HG02571 (cell line): ENCODE data around the gene MBD3L5.
A peak's percentile ranks its signal among the peaks of the same experiment; 100 is the strongest.
"Not testable (repeated sequence)": the region's sequence is repeated elsewhere in the genome, so short reads cannot be mapped to it uniquely, and the experiment has no call there.

Experiments
- ATAC-seq: cut with Tn5 transposase; IDR thresholded peaks from one replicate; pipeline ENCODE4 v1.9.1; 2021; ENCODE audit warnings: mild to moderate bottlenecking, moderate library complexity; ENCODE audit not compliant: unreplicated experiment

MBD3L5 gene

DNA sequence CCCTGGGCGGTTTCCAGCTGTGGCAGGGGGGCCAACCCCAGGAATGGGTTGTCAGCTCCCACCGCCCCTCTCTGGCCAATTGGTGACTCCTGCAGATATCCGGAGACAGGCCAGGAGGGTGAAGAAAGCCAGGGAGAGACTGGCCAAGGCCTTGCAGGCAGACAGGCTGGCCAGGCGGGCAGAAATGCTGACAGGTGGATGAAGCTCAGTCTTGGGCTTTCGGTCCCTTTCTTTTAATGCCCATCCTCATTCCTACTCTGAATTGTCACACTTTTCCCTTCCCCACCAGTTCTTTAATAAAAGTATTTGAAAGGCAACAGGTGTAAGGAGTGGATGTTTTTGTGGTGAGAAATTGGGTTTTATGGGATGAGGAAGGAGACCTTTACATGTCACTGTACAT, 21.0 kb downstream of the MBD3L5 start:
- not testable (repeated sequence) for ATAC-seq

DNA sequence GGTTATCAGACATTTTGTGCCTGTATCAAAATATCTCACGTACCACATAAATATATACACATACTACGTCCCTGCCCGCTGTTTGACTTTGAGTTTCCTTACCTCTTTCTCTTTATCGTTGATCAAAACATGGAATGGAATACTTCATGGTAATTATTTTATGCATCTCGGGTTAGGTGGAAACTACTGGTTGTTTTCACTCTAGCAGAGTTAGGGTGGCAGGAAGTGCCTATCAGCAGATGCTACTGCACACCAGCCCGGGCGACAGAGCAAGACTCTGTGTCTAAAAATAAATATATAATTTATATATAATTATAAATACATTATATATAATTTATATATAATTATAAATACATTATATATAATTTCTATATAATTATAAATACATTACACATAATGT, 22.5 kb downstream of the MBD3L5 start:
- ATAC-seq = not testable (repeated sequence)

DNA sequence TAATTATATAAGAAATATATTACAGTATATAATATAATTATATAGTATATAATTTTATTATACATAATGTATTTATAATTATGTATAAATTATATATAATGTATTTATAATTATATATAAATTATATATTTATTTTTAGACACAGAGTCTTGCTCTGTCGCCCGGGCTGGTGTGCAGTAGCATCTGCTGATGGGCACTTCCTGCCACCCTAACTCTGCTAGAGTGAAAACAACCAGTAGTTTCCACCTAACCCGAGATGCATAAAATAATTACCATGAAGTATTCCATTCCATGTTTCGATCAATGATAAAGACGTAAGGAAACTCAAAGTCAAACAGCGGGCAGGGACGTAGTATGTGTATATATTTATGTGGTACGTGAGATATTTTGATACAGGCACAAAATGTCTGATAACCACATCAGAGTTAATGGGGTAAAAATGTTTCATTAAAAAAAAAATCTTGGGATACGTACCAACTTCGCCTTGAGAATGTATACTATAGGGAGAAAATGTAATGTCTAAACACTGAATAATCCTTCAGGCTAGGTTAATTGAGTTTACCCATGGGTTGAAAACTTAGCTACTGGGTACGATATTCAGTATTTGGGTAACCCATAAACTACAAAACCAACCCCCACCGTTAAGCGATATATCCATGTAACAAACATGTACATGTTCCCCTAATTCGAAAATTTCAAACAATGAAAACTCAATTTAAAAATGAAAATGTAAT, 24.4 kb downstream of the MBD3L5 start:
- not testable (repeated sequence) for ATAC-seq

DNA sequence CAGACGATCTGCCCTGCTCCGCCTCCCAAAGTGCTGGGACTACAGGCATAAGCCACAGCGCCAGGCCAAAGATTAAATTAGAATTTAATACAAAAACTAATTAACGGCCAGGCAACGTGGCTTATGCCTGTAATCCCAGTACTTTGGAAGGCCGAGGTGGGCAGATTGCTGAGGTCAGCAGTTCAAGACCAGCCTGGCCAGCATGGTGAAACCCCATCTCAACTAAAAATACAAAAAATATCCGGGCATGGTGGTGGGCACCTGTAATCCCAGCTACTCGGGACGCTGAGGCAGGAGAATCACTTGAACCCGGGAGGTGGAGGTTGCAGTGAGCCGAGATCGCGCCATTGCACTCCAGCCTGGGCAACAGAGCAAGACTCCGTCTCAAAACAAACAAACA, 25.3 kb downstream of the MBD3L5 start:
- not testable (repeated sequence) for ATAC-seq

DNA sequence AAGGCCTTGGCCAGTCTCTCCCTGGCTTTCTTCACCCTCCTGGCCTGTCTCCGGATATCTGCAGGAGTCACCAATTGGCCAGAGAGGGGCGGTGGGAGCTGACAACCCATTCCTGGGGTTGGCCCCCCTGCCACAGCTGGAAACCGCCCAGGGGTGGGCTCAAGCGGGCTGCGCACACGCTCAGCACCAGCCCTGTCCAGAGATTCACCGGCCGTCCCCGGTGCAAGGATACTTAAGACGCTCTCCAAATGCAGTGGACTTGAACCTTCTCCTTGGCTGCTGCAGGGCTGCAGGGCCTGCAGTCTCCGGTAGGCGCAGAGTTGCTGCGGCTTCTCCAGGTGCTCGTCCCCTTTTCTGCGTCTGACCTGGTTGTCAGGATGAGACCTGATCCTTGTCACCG, 26.0 kb downstream of the MBD3L5 start:
- not testable (repeated sequence) for ATAC-seq

DNA sequence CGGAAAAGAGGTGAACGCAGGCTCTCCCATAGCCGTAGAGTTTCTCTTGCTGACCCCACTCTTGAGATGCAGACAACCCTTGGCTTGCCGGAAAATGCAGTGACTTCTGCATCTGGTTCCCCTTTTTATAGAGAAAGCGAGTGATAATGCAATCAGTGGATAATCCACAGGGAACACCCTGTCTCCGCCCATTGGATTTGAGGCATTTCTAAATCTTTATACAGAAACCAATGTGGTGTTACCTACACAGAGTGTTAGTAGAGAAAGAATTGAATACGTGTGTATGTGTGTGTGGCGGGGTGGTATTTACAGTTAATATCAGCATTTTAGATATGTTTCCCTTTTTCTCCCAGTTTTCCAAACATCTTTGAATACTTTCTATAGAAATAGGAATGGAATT, 28.2 kb downstream of the MBD3L5 start, which contains the start of gene MBD3L3:
Gene MBD3L3, minus strand, starts transcription at position 101 of the 400 bp plus-strand sequence. Its CDS starts 71 bp downstream, at position 30.
- not testable (repeated sequence) for ATAC-seq

DNA sequence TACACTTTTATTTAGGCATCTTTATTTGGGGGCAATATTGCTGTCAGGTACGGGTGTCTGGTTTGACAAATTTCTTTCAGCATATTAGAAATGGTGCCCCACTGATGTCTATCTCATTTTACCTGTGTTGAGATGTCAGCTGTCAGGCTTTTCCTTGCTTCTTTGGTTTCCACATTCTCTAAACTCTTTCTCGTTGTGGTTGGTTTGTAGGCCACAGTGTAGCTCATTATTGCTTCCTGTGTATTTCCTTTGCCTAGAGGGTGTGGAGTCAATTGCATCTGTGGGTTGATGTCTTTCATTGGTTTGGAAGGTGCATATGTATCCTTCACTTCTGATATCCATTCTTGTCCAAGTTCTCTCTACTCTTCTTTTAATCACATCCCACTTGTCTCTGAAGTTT, 29.6 kb downstream of the MBD3L5 start:
- not testable (repeated sequence) for ATAC-seq

DNA sequence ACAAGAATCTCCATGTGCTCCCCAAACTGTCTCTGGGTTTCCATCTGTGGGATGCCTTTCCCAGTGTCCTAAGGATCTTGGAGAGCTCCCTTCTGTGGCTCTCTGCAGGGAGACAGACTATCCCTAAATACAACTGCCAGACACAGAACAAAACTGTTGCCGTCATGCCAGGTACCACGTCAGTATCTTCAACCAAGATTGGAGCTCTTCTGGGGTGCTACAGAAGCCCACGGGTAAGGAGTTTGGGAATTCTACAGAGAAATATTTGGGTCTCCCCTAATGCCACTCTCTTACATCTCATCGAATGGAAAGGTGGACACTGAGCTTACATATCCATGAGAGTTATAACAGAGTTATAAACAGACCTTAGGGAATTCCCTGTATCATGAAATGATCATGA, 33.0 kb downstream of the MBD3L5 start:
- no peak for ATAC-seq

DNA sequence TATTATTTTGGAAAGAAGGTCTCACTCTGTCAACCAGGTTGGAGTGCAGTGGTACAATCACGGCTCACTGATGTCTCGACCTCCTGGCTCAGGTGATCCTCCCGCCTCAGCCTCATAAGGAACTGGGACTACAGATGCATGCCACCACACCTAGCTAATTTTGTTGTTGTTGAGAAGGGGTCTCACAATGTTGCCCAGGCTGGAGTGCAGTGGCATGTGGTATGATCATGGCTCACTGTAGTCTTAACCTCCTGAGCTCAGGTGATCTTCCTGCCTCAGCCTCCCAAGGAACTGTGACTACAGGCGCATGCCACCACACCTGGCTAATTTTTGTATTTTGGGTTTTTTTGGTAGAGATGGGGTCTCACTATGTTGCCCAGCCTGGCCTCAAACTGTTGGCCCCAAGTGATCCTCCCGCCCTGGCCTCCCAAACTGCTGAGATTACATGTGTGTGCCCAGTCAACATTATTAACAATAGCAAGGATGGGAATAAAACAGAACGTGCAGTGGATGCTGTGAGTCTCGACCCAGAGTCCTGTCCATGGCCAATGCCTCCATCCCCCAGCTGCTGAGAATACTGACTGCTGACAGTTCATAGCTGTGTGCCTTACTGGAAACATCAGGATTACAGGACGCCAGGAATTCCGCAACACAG, 33.5 kb downstream of the MBD3L5 start:
- no peak for ATAC-seq

DNA sequence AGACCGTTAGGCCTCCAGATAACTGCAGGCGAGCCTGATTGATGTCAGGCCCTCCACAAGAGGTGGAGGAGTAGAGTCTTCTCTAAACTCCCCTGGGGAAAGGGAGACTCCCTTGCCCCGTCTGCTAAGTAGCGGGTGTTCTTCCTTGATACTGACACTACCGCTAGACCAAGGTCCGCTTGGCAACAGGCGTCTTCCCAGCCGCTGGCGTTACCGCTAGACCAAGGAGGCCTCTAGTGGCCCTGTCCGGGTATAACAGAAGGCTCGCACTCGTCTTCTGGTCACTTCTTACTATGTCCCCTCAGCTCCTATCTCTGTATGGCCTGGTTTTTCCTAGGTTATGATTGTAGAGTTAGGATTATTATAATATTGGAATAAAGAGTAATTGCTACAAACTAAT, 36.7 kb downstream of the MBD3L5 start:
- ATAC-seq = not testable (repeated sequence)

DNA sequence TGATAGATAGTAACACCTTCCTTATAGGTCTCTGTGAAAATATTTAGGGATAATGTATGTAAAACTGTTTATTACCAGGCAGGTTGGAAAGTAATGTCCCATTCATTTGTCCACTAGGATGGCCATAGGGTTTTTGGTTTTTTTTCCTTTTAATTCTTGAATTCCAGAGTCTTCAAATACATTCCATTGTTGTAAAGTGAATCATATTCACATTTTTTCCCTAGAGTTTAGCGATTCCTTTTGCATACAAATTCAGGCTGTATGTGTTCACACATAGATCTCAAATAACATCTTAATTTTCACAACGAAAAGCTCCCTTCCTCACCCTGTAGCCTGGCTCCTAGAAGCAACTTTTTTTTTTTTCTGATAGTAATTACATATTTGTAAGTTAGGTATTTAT, 37.3 kb downstream of the MBD3L5 start:
- ATAC-seq = no peak

DNA sequence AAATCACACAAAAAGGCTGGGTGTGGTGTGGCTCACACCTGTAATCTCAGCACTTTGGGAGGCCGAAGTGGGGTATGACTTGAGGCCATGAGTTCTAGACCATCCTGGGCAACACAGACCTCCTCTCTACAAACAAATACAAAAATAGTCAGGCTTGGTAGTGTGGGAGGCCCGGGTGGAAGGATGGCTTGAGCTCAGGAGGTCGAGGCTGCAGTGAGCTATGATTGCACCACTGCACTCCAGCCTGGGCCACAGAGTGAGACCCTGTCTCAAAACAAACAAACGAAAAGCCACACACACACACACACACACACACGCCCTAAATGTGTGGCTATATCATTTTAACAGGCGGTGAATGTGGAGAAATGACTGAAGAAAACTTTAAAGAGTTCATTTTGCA, 38.2 kb downstream of the MBD3L5 start:
- no peak for ATAC-seq

DNA sequence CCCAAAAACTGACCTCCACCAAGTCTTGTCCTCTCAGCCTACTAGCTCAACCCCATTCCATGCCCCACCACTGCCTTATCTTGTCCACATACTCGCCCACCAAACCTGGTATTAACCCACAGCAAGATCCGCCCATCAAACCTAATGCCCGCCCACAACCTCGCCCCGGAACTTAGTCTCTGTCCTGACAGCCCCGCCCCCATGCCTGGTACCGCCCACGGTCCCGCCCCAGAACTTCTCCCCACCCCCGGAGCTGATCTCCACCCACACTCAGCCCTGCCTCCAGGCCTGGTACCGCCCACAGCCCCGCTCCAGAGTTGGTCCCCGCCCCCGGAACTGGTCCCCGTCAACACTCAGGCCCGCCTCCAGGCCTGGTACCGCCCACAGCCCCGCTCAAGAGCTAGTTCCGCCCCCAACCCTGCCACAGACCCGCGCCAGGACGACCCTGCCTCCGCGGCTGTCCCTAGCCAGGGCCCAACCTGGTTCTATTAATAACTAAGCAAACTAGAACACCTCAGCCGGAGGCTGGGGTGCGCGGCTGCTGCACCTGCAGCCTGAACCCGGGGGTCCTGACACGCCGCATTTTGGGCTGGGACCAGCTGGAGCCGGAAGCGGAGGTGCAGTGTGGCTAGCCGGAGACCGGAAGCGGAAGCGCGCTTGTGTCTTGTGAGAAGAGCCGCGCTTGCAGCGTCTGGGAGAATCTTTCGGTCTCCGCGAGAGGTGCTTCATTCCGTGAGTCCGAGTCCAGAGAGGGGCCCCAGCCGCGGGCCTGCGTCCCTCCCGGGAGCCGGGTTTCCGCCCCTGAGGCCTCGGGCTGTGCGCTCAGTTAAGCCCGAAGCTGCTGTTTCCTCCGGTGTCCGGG, 38.9 kb downstream of the MBD3L5 start, which contains the start of gene ZNF557:
Gene ZNF557, plus strand, starts transcription at position 662 of the 862 bp plus-strand sequence. CDS start 5,372 bp downstream, outside the sequence.
- peak; percentile 96 for ATAC-seq

DNA sequence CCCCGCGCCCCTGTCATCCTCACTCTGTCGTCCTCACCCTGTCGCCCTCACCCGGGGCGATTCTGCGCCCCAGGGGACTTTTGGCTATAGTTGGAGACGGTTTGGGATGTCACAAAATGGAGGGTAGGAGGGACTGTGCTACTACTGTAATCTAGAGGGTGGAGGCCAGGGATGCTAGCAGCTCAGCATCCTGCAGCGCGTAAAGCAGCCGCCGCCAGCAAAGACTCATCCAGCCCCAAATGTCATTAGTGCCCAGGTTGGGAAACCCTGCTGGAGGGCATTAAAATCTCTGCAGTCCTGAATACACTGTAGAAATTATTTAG, 39.5 kb downstream of the MBD3L5 start:
- no peak for ATAC-seq

DNA sequence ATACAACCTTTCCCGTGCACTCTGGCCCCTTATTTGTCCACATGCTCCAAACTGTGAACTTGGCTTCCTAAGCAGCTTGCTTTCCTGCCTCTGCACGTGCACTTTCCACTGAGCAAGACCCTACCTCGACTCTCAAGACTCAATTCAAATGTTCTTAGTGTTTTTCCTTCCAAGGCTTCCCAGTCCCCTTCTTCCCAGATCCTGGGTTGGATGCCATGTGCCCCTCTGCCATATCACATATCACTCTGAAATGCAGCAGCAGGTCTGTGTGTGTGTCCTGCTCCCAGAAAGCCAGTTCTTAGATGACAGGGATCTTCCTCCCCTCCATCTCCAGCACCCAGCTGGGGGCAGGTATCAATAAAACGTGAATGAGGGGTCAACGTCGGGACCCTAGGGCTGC, 42.2 kb downstream of the MBD3L5 start:
- no peak for ATAC-seq

DNA sequence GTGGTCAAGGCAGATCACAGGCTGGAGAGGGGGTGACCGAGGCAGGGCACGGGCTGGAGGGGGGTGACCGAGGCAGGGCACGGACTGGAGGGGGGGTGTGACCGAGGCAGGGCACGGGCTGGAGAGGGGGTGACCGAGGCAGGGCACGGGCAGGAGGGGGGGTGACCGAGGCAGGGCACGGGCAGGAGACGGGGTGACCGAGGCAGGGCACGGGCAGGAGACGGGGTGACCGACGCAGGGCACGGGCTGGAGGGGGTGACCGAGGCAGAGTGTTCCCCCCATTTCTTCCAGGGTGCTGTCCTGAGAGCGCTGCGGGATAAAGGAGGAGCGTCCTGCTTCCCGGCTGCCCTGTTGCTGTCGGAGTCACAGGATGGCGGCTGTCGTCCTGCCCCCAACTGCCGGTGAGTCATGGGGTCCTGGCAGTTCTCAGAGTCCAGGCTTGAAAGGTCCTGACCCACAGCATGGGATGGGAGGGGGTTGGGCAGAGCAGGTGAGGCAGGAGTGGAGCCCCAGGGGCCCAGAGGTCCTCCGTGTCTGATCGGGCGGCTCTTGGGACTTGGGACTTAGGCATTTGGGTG, 44.4 kb downstream of the MBD3L5 start:
- no peak for ATAC-seq

DNA sequence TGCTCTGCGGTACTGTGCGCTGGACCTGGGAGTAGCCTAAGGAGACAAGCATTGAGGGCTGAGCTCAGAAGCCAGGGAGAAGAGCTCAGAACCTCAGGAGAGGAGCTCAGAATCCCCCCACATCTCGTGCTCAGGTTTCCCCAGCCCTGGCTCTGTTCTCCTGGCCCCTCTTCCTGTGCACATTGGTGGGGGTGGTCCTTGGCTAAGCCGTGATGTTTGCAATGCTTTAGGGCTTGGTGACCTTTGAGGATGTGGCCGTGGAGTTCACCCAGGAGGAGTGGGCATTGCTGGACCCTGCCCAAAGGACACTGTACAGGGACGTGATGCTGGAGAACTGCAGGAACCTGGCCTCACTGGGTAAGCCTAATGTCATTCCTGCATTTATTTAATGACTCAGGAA, 45.8 kb downstream of the MBD3L5 start:
- no peak for ATAC-seq

DNA sequence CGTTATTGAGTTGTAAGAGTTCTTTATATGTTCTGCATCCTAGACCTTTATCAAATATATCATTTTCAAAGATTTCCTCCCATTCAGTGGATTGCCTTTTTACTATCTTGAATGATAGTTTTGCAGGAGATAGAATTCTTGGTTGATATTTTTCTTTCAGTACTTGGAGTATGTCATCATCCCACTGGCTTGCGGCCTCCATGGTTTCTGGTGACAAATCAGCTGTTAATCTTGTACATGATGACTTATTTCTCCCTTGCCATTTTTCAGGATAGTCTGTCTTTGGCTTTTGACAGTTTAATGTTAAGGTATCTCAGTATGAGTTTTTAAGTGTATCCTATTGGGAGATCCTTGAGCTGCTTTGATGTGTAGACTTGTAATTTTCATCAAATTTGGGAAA, 47.6 kb downstream of the MBD3L5 start:
- no peak for ATAC-seq
